Smooth muscle cell (in vitro differentiated cells): Measurements from ENCODE around the gene PDGFRA. TPM values are rescaled to one million over a fixed set of nuclear protein-coding genes. Genes with fewer than 3 reads are reported as not detected.

Experiments
- DNase-seq: peaks from one replicate; lab custom pipeline; 2025; ENCODE audit not compliant: unreplicated experiment; lab: John Stamatoyannopoulos, UW
- H2AFZ ChIP-seq: fragments of 200-600 bp; sonication (generic); 2 replicates; pipeline ENCODE4 v1.6.0; 2016; ENCODE audit warnings: antibody characterized with exemption, low read depth, mild to moderate bottlenecking
- H3F3A ChIP-seq: fragments of 200-600 bp; sonication (generic); 2 replicates; pipeline ENCODE4 v1.6.0; 2017; ENCODE audit warnings: antibody characterized with exemption, low read depth
- H3K27ac ChIP-seq: fragments of 200-600 bp; sonication (generic); 2 replicates; pipeline ENCODE4 v1.5.1; 2016; ENCODE audit warnings: low read depth, mild to moderate bottlenecking
- H3K27me3 ChIP-seq: fragments of 200-600 bp; sonication (generic); 2 replicates; pipeline ENCODE4 v1.6.1; 2016; ENCODE audit warnings: low read depth, mild to moderate bottlenecking
- H3K36me3 ChIP-seq: fragments of 200-600 bp; sonication (generic); 2 replicates; pipeline ENCODE4 v1.5.1; 2016; ENCODE audit warnings: low read depth
- H3K4me1 ChIP-seq: fragments of 200-600 bp; sonication (generic); 2 replicates; pipeline ENCODE4 v1.5.1; 2016; ENCODE audit warnings: low read depth
- H3K4me2 ChIP-seq: fragments of 200-600 bp; sonication (generic); 2 replicates; pipeline ENCODE4 v1.6.0; 2016; ENCODE audit warnings: mild to moderate bottlenecking
- H3K4me3 ChIP-seq: fragments of 200-600 bp; sonication (generic); 2 replicates; pipeline ENCODE4 v1.5.1; 2016; ENCODE audit warnings: mild to moderate bottlenecking
- H3K79me2 ChIP-seq: fragments of 200-600 bp; sonication (generic); 2 replicates; pipeline ENCODE4 v1.6.0; 2016; ENCODE audit warnings: low read depth, mild to moderate bottlenecking
- H3K9ac ChIP-seq: fragments of 200-600 bp; sonication (generic); 2 replicates; pipeline ENCODE4 v1.6.0; 2016; ENCODE audit warnings: low read depth
- H3K9me3 ChIP-seq: fragments of 200-600 bp; sonication (generic); replicated peaks from 2 replicates; pipeline ENCODE4 v1.5.1; 2016; ENCODE audit warnings: low read depth
- H4K20me1 ChIP-seq: fragments of 200-600 bp; sonication (generic); 2 replicates; pipeline ENCODE4 v1.6.0; 2016; ENCODE audit warnings: low read depth
- CTCF ChIP-seq: fragments of 200-600 bp; sonication (generic); IDR thresholded peaks from 2 replicates; pipeline ENCODE4 v1.5.1; 2017; ENCODE audit warnings: borderline replicate concordance, mild to moderate bottlenecking, antibody characterized with exemption; ENCODE audit not compliant: insufficient read depth, poor library complexity, severe bottlenecking
- WGBS: methylation state at CpG from one replicate; pipeline ENCODE4 v1.1.7; 2016; ENCODE audit warnings: low lambda C conversion rate; 5-methylcytosine and 5-hydroxymethylcytosine counted together
- polyA plus RNA-seq: library from polyadenylated mRNA; unstranded; fragments of >200 nt; fragmentation: Nextera tagmentation; extraction: Ambion mirVana; gene quantifications from 2 replicates; pipeline ENCODE4 v1.2.1, GENCODE V29; 2016
- total RNA-seq: library from RNA; depleted of rRNA; stranded (reverse); fragments of >200 nt; gene quantifications from 2 replicates; pipeline ENCODE4 v1.2.3, GENCODE V29; 2014

PDGFRA gene
- total and polyA plus RNA-seq, 2 experiments from 2014 or later: 111 to 281 TPM

GRCh38 chr4:54254915-54255246 lies 25.8 kb downstream of the PDGFRA start:
- Histone ChIP-seq H3F3A (peaks cover 11% of the 10 kb centered on the region), H3K79me2 (peaks cover 90% of the 10 kb centered on the region), H3K9ac (no peak overlapping the region), H3K4me3 (no peak overlapping the region), H2AFZ (no peak overlapping the region), H3K4me1 (no peaks in the 10 kb centered on the region), H3K4me2 (no peak overlapping the region), H3K9me3 (no peaks in the 10 kb centered on the region), H3K27me3 (no peaks in the 10 kb centered on the region), H4K20me1 (peaks cover 97% of the 10 kb centered on the region), H3K36me3 (no peaks in the 10 kb centered on the region), H3K27ac (peak overlapping the region; percentile 33)
- TF ChIP-seq CTCF: no peak
- WGBS: 83% methylated on average over 4 of the region's 4 CpGs
- no peak for DNase-seq

- no peak for DNase-seq
- Histone ChIP-seq H3K36me3 (no peaks in the 10 kb centered on the region), H3K4me2 (no peak overlapping the region), H3F3A (peaks cover 11% of the 10 kb centered on the region), H3K4me3 (no peak overlapping the region), H3K27me3 (no peaks in the 10 kb centered on the region), H3K27ac (no peak overlapping the region), H2AFZ (no peak overlapping the region), H3K4me1 (peaks cover 4% of the 10 kb centered on the region), H3K79me2 (peaks cover 88% of the 10 kb centered on the region), H4K20me1 (peaks cover 97% of the 10 kb centered on the region), H3K9me3 (no peaks in the 10 kb centered on the region), H3K9ac (no peak overlapping the region)
- TF ChIP-seq CTCF: no peak
- 61% methylated on average over 2 of the region's 2 CpGs for WGBS
These were observed 26.8 kb downstream of the PDGFRA start for GRCh38 chr4:54255881-54256280.

- no peaks in the 10 kb centered on the region for H3K9me3 ChIP-seq
- no peak overlapping the region for H3K4me3 ChIP-seq
- peaks cover 97% of the 10 kb centered on the region for H4K20me1 ChIP-seq
- H3F3A ChIP-seq: peaks cover 5% of the 10 kb centered on the region
- H3K4me1 ChIP-seq: peaks cover 11% of the 10 kb centered on the region
- no peak for TF ChIP-seq CTCF
- no peaks in the 10 kb centered on the region for H3K36me3 ChIP-seq
- 96% methylated on average over 11 of the region's 11 CpGs for WGBS
- no peaks in the 10 kb centered on the region for H3K27me3 ChIP-seq
- H2AFZ ChIP-seq: no peak overlapping the region
- no peak overlapping the region for H3K27ac ChIP-seq
- peaks cover 86% of the 10 kb centered on the region for H3K79me2 ChIP-seq
- DNase-seq: no peak
- no peak overlapping the region for H3K9ac ChIP-seq
- no peak overlapping the region for H3K4me2 ChIP-seq
These were observed 27.7 kb downstream of the PDGFRA start for GRCh38 chr4:54256491-54257486.
